K562 (cell line): Measurements from ENCODE around the gene PTPRM. TPM values are rescaled to one million over a fixed set of nuclear protein-coding genes. Genes with fewer than 3 reads are reported as not detected.

Experiments
- ATF1 ChIP-seq, 2 experiments: fragments of 450-650 bp in 1 of 2; IDR thresholded peaks; 2 replicates each; pipeline ENCODE4 v1.6.1; 2016; ENCODE audit warnings: missing compliant biosample characterization in 1 of 2, missing genetic modification characterization in 1 of 2
- BHLHE40 ChIP-seq: IDR thresholded peaks from 2 replicates; pipeline ENCODE4 v1.6.1; 2011; ENCODE audit warnings: low read length, improper control_type of control experiment
- FOSL1 ChIP-seq: fragments of 200-800 bp; sonication (Bioruptor generic); conservative IDR thresholded peaks from 2 replicates; pipeline ENCODE4 v1.6.1; 2016; ENCODE audit warnings: missing genetic modification characterization, missing compliant biosample characterization
- GATA2 ChIP-seq: sonication (generic); formaldehyde crosslinking; IDR thresholded peaks from 2 replicates; pipeline ENCODE4 v1.4.0; 2020; ENCODE audit warnings: mild to moderate bottlenecking, missing genetic modification reagents
- JUN ChIP-seq, 2 experiments: sonication (generic) in 1 of 2; formaldehyde crosslinking in 1 of 2; IDR thresholded peaks; 2 replicates each; pipeline versions ENCODE4 v1.6.1 to v1.8.0; 2012 to 2022; ENCODE audit warnings: borderline replicate concordance in 2 of 2, mild to moderate bottlenecking in 2 of 2, improper control_type of control experiment in 1 of 2, low read depth in 1 of 2, low read length in 1 of 2, missing genetic modification reagents in 1 of 2
- MTA2 ChIP-seq: fragments of 450-650 bp; IDR thresholded peaks from 2 replicates; pipeline ENCODE4 v1.6.1; 2016; ENCODE audit warnings: low read depth
- NCOR1 ChIP-seq: fragments of 450-650 bp; IDR thresholded peaks from 2 replicates; pipeline ENCODE4 v1.6.1; 2016; ENCODE audit warnings: mild to moderate bottlenecking, moderate library complexity
- NUFIP1 ChIP-seq: fragments of 450-650 bp; IDR thresholded peaks from 2 replicates; pipeline ENCODE4 v1.6.1; 2018; ENCODE audit not compliant: partially characterized antibody
- POLR3A ChIP-seq: IDR thresholded peaks from 2 replicates; pipeline ENCODE4 v1.6.1; 2011; ENCODE audit warnings: borderline replicate concordance, mild to moderate bottlenecking, moderate library complexity; ENCODE audit not compliant: insufficient read length, insufficient read depth; ENCODE audit errors: extremely low read depth
- SMAD3 ChIP-seq: fragments of 450-650 bp; formaldehyde crosslinking; conservative IDR thresholded peaks from 2 replicates; pipeline ENCODE4 v1.4.0; 2020; ENCODE audit warnings: mild to moderate bottlenecking
- SMARCB1 ChIP-seq: IDR thresholded peaks from 2 replicates; pipeline ENCODE4 v1.6.1; 2011; ENCODE audit warnings: improper control_type of control experiment, low read depth; ENCODE audit not compliant: insufficient read length
- SUPT5H ChIP-seq: fragments of 450-650 bp; IDR thresholded peaks from 2 replicates; pipeline ENCODE4 v1.6.1; 2016
- TCF3 ChIP-seq: sonication (generic); formaldehyde crosslinking; IDR thresholded peaks from 2 replicates; pipeline ENCODE4 v1.4.0; 2020; ENCODE audit warnings: mild to moderate bottlenecking, missing genetic modification reagents
- ZNF263 ChIP-seq: sonication (generic); formaldehyde crosslinking; IDR thresholded peaks from 2 replicates; pipeline ENCODE4 v1.8.0; 2022; ENCODE audit warnings: mild to moderate bottlenecking, missing genetic modification reagents, borderline replicate concordance
- polyA plus RNA-seq, 8 experiments: library from polyadenylated mRNA; depleted of rRNA in 4 of 8; stranded (reverse) in 5 of 8; unstranded in 3 of 8; fragments of >200 nt; fragmentation: Nextera tagmentation in 2 of 8; fragmentation: Illumina TruSeq in 1 of 8; extraction: Ambion mirVana in 2 of 8; extraction: Trizol in 1 of 8; gene quantifications; 2 replicates each; pipeline versions ENCODE4 v1.2.1 to v1.2.3, GENCODE V29; 2011 to 2014; ENCODE audit warnings: inconsistent platforms in 1 of 8, missing spikeins in 1 of 8
- total RNA-seq, 7 experiments: library from RNA; depleted of rRNA in 6 of 7; stranded (reverse); fragments of >200 nt in 6 of 7; fragmentation: Illumina TruSeq in 2 of 7; extraction: Trizol in 2 of 7; gene quantifications; 2 replicates each; pipeline versions ENCODE4 v1.2.1 to v1.2.3, GENCODE V29; 2011 to 2021; ENCODE audit warnings: low replicate concordance in 1 of 7
- TF ChIP-seq, protein P1 (sequence below): fragments of 450-650 bp; IDR thresholded peaks from one replicate; pipeline ENCODE4 v1.6.1; 2018; ENCODE audit warnings: mild to moderate bottlenecking, moderate library complexity; ENCODE audit not compliant: partially characterized antibody
- TF ChIP-seq, protein P2 (sequence below), 3 experiments: fragments of 200-800 bp in 1 of 3; sonication (Bioruptor generic) in 1 of 3; sonication (generic) in 1 of 3; formaldehyde crosslinking in 1 of 3; IDR thresholded peaks; 2 replicates each; pipeline versions ENCODE4 v1.6.1 to v1.8.0; 2016 to 2022; ENCODE audit warnings: mild to moderate bottlenecking in 2 of 3, missing compliant biosample characterization in 2 of 3, missing genetic modification characterization in 2 of 3, missing genetic modification reagents in 1 of 3
- TF ChIP-seq, protein P3 (sequence below), 2 experiments: fragments of 450-650 bp in 1 of 2; sonication (generic) in 1 of 2; formaldehyde crosslinking in 1 of 2; IDR thresholded peaks in 1 of 2; conservative IDR thresholded peaks in 1 of 2; 2 replicates each; pipeline versions ENCODE4 v1.6.1 to v1.8.1; 2016 to 2023; ENCODE audit warnings: mild to moderate bottlenecking in 2 of 2, moderate library complexity in 2 of 2, inconsistent platforms in 1 of 2, missing genetic modification reagents in 1 of 2
- TF ChIP-seq, protein P4 (sequence below): sonication (generic); formaldehyde crosslinking; IDR thresholded peaks from 2 replicates; pipeline ENCODE4 v1.8.0; 2022; ENCODE audit warnings: mild to moderate bottlenecking, missing genetic modification reagents
- TF ChIP-seq, protein P5 (sequence below): fragments of 250-450 bp; sonication (Bioruptor Pico); IDR thresholded peaks from 2 replicates; pipeline ENCODE4 v1.4.0; 2020; ENCODE audit warnings: mild to moderate bottlenecking

The PTPRM gene
- total and polyA plus RNA-seq, 9 of the 15 experiments (the other 6 are each of a cell fraction or from before 2014, with no cell fraction given): 0.03 to 0.16 (median 0.08) TPM; not detected in 3

DNA sequence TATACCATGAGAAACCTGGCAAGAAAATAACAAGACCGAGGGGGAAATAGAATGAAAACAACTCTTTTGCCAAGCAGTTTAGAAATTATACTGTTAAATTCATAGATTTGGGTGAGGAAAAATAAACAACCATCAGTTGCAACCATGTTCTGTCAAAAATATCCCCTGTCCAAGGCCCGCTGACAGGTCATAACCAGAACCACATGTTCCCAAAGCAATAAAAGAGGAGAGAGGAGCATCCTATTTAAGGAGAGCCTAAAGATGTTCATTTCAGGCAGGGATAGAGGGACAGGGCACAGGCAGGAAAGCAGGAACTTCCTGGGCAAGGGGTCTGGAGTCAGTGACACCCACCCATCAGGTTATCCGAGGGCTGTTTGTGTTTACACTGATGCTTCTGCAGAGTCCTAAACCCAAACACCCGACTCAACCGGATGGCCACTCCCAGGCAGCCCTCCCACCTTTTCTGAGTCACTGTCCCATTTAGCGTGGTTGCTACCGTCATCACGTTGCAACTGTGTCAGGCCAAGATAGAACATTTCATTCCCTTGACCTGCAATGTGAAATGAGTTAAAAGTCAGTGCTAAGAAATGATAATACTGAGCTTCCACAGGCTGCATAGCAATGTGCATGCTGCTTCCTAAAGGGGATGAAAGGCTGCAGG is 573.9 kb downstream of the PTPRM start (continued):
- TF ChIP-seq FOSL1 (tag): peak; percentile 71; the same call in 1 of the 2 replicates
- TF ChIP-seq, protein P1, sequence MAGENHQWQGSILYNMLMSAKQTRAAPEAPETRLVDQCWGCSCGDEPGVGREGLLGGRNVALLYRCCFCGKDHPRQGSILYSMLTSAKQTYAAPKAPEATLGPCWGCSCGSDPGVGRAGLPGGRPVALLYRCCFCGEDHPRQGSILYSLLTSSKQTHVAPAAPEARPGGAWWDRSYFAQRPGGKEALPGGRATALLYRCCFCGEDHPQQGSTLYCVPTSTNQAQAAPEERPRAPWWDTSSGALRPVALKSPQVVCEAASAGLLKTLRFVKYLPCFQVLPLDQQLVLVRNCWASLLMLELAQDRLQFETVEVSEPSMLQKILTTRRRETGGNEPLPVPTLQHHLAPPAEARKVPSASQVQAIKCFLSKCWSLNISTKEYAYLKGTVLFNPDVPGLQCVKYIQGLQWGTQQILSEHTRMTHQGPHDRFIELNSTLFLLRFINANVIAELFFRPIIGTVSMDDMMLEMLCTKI: no peak
- no peak for TF ChIP-seq ATF1 (CRISPR knock-in tag; IDR thresholded peaks at IDR 0.05)
- TF ChIP-seq ATF1 (tag; IDR thresholded peaks at IDR 0.05): 0 out of 2 replicates have a peak, but pooled peaks have one; percentile 32
- TF ChIP-seq POLR3A: no peak
- no peak for TF ChIP-seq SMARCB1
- peak; percentile 54; the same call in 1 of the 2 replicates for TF ChIP-seq JUN (IDR thresholded peaks at IDR 0.05; ENCODE audit: borderline replicate concordance, low read depth, low read length)
- no peak for TF ChIP-seq JUN (CRISPR knock-in tag; IDR thresholded peaks at IDR 0.05; ENCODE audit: borderline replicate concordance)
- TF ChIP-seq GATA2 (CRISPR knock-in tag): no peak
- TF ChIP-seq, protein P2, sequence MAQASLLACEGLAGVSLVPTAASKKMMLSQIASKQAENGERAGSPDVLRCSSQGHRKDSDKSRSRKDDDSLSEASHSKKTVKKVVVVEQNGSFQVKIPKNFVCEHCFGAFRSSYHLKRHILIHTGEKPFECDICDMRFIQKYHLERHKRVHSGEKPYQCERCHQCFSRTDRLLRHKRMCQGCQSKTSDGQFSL (CRISPR knock-in tag; IDR thresholded peaks at IDR 0.05): no peak
- TF ChIP-seq, protein P2 (tag; IDR thresholded peaks at IDR 0.05): no peak
- TF ChIP-seq, protein P3, sequence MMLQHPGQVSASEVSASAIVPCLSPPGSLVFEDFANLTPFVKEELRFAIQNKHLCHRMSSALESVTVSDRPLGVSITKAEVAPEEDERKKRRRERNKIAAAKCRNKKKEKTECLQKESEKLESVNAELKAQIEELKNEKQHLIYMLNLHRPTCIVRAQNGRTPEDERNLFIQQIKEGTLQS (IDR thresholded peaks at IDR 0.05): peak; percentile 82
- TF ChIP-seq, protein P3 (CRISPR knock-in tag; conservative IDR thresholded peaks at IDR 0.05): no peak
- TF ChIP-seq, protein P4, sequence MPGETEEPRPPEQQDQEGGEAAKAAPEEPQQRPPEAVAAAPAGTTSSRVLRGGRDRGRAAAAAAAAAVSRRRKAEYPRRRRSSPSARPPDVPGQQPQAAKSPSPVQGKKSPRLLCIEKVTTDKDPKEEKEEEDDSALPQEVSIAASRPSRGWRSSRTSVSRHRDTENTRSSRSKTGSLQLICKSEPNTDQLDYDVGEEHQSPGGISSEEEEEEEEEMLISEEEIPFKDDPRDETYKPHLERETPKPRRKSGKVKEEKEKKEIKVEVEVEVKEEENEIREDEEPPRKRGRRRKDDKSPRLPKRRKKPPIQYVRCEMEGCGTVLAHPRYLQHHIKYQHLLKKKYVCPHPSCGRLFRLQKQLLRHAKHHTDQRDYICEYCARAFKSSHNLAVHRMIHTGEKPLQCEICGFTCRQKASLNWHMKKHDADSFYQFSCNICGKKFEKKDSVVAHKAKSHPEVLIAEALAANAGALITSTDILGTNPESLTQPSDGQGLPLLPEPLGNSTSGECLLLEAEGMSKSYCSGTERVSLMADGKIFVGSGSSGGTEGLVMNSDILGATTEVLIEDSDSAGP (CRISPR knock-in tag): no peak
- TF ChIP-seq SMAD3 (CRISPR knock-in tag): no peak
- no peak for TF ChIP-seq ZNF263
- TF ChIP-seq NCOR1: peak; percentile 36; the same call in 1 of the 2 replicates
- no peak for TF ChIP-seq SUPT5H
- TF ChIP-seq, protein P5, sequence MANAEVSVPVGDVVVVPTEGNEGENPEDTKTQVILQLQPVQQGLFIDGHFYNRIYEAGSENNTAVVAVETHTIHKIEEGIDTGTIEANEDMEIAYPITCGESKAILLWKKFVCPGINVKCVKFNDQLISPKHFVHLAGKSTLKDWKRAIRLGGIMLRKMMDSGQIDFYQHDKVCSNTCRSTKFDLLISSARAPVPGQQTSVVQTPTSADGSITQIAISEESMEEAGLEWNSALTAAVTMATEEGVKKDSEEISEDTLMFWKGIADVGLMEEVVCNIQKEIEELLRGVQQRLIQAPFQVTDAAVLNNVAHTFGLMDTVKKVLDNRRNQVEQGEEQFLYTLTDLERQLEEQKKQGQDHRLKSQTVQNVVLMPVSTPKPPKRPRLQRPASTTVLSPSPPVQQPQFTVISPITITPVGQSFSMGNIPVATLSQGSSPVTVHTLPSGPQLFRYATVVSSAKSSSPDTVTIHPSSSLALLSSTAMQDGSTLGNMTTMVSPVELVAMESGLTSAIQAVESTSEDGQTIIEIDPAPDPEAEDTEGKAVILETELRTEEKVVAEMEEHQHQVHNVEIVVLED (CRISPR knock-in tag): peak; percentile 41; the same call in 1 of the 2 replicates
- TF ChIP-seq MTA2: no peak
- 0 out of 2 replicates have a peak, but pooled peaks have one; percentile 33 for TF ChIP-seq BHLHE40
- no peak for TF ChIP-seq NUFIP1
- peak; percentile 46 for TF ChIP-seq TCF3 (CRISPR knock-in tag)
